Muscle of arm (tissue), 12 donors: ENCODE measurements around the gene PIK3CB. TPM values are rescaled to one million over a fixed set of nuclear protein-coding genes. Genes with fewer than 3 reads are reported as not detected.
A peak's percentile ranks its signal among the peaks of the same experiment; 100 is the strongest.
"Not testable (repeated sequence)": the region's sequence is repeated elsewhere in the genome, so short reads cannot be mapped to it uniquely, and the experiment has no call there.

Experiments
- DNase-seq: peaks from one replicate; pipeline ENCODE4 v3.0.0-alpha.2; 2013
- polyA plus RNA-seq, 12 donors: library from polyadenylated mRNA; unstranded; fragments of 120-200 nt; gene quantifications; one replicate each; pipeline ENCODE4 v1.2.1, GENCODE V29; 2013; ENCODE audit not compliant: insufficient read length in 12 of 12

The PIK3CB gene
- polyA plus RNA-seq, 12 donors, result 9.6 to 16.9 (median 12.7) TPM; not detected in 1

GRCh38 chr3:138767498-138768104 is 67.1 kb downstream of the PIK3CB start:
- no peak for DNase-seq

- DNase-seq, result no peak
Observed at GRCh38 chr3:138761002-138761401, 73.7 kb downstream of the PIK3CB start.

- no peak for DNase-seq
Observed at GRCh38 chr3:138748190-138748589, 86.5 kb downstream of the PIK3CB start.

- DNase-seq, result no peak
Observed at GRCh38 chr3:138747225-138747624, 87.5 kb downstream of the PIK3CB start.

GRCh38 chr3:138740072-138740471 is 94.7 kb downstream of the PIK3CB start:
- no peak for DNase-seq

- no peak for DNase-seq
Observed at GRCh38 chr3:138732456-138732855, 102.3 kb downstream of the PIK3CB start.

GRCh38 chr3:138726946-138727730 is 107.6 kb downstream of the PIK3CB start:
- peak; percentile 15 for DNase-seq

- DNase-seq, result not testable (repeated sequence)
Observed at GRCh38 chr3:138726042-138726441, 108.7 kb downstream of the PIK3CB start.

- no peak for DNase-seq
Observed at GRCh38 chr3:138725116-138725515, 109.6 kb downstream of the PIK3CB start.

GRCh38 chr3:138724443-138724842 is 110.3 kb downstream of the PIK3CB start:
- no peak for DNase-seq

GRCh38 chr3:138718849-138719248 is 115.9 kb downstream of the PIK3CB start:
- no peak for DNase-seq

GRCh38 chr3:138717348-138717747 is 117.4 kb downstream of the PIK3CB start:
- DNase-seq, result no peak

GRCh38 chr3:138712086-138712485 is 122.6 kb downstream of the PIK3CB start:
- DNase-seq, result no peak

- no peak for DNase-seq
Observed at GRCh38 chr3:138705675-138706074, 129.1 kb downstream of the PIK3CB start.

- DNase-seq, result no peak
Observed at GRCh38 chr3:138696666-138697370, 137.9 kb downstream of the PIK3CB start.

- DNase-seq, result no peak
Observed at GRCh38 chr3:138694287-138695007, 140.3 kb downstream of the PIK3CB start.

GRCh38 chr3:138692152-138692551 is 142.6 kb downstream of the PIK3CB start:
- no peak for DNase-seq

GRCh38 chr3:138691351-138691750 is 143.4 kb downstream of the PIK3CB start:
- DNase-seq, result no peak

GRCh38 chr3:138690036-138690435 is 144.7 kb downstream of the PIK3CB start:
- DNase-seq, result no peak

GRCh38 chr3:138688871-138689299 is 145.8 kb downstream of the PIK3CB start:
- DNase-seq, result no peak

GRCh38 chr3:138687236-138687635 is 147.5 kb downstream of the PIK3CB start:
- DNase-seq, result no peak

GRCh38 chr3:138686771-138687221 is 147.9 kb downstream of the PIK3CB start:
- DNase-seq, result no peak
